Adrenal gland (tissue), 19 donors: ENCODE results near the gene CUL4A. TPM values are rescaled to one million over a fixed set of nuclear protein-coding genes. Genes with fewer than 3 reads are reported as not detected.

ENCODE experiments used
- DNase-seq, 7 donors: peaks; one replicate each; pipeline ENCODE4 v3.0.0-alpha.2; 2019 to 2020
- H3K27ac ChIP-seq, 5 donors: fragments of 200-600 bp; sonication (generic) in 4 of 5; 1 replicate in 3 of 5; 2 replicates in 2 of 5; pipeline versions ENCODE4 v1.5.1 to v1.8.0; 2016 to 2020; ENCODE audit warnings: mild to moderate bottlenecking in 1 of 5
- H3K27me3 ChIP-seq: fragments of 200-600 bp; 2 replicates; pipeline ENCODE4 v1.8.0; 2021
- H3K36me3 ChIP-seq, 2 donors: fragments of 200-600 bp; replicated peaks in 1 of 2; 1 replicate in 1 of 2; 2 replicates in 1 of 2; pipeline versions ENCODE4 v1.5.1 to v1.8.0; 2018 to 2022
- H3K4me1 ChIP-seq, 2 donors: fragments of 200-600 bp; replicated peaks in 1 of 2; 1 replicate in 1 of 2; 2 replicates in 1 of 2; pipeline versions ENCODE4 v1.5.1 to v1.8.0; 2018 to 2021
- H3K4me3 ChIP-seq, 4 donors: fragments of 200-600 bp; sonication (generic) in 3 of 4; one replicate each; pipeline ENCODE4 v1.5.1; 2016 to 2018
- H3K9me3 ChIP-seq, 3 donors: fragments of 200-600 bp; sonication (generic) in 1 of 3; replicated peaks in 1 of 3; 1 replicate in 2 of 3; 2 replicates in 1 of 3; pipeline versions ENCODE4 v1.5.1 to v1.8.0; 2016 to 2021
- CTCF ChIP-seq, 6 experiments: fragments of 450-650 bp in 4 of 6; fragments of 200-600 bp in 2 of 6; sonication (generic) in 1 of 6; IDR thresholded peaks; 1 replicate in 5 of 6; 2 replicates in 1 of 6; pipeline versions ENCODE4 v1.5.1 to v1.8.0; 2016 to 2021; ENCODE audit warnings: antibody characterized with exemption in 6 of 6, mild to moderate bottlenecking in 2 of 6, moderate library complexity in 1 of 6
- POLR2A ChIP-seq, 2 donors: fragments of 450-650 bp; IDR thresholded peaks; one replicate each; pipeline ENCODE4 v1.6.1; 2017; ENCODE audit warnings: antibody characterized with exemption in 2 of 2, mild to moderate bottlenecking in 2 of 2, moderate library complexity in 1 of 2
- WGBS, 4 donors: extraction: QIAGEN DNeasy Blood & Tissue Kit in 2 of 4; methylation state at CpG; one replicate each; pipeline versions ENCODE4 v1.1.5 to v1.1.7; 2013 to 2017; 5-methylcytosine and 5-hydroxymethylcytosine counted together
- intact Hi-C, 2 donors: fragments of 100-400 bp; cut with DNase I; formaldehyde crosslinking; loops; one replicate each; pipeline versions ENCODE4 v1.14.1 to v1.15.0; 2022 to 2023
- long read RNA-seq, 10 donors: library from polyadenylated mRNA in 3 of 10; unstranded in 2 of 10; stranded (forward) in 1 of 10; transcript quantifications; one replicate each; pipeline ENCODE4 v2.0.0 and lab custom pipeline, GENCODE V29; 2021 to 2026
- polyA plus RNA-seq, 3 donors: library from polyadenylated mRNA; stranded (reverse); fragments of 200-250 nt in 2 of 3; fragments of 350-450 nt in 1 of 3; fragmentation: Illumina TruSeq in 1 of 3; extraction: RNeasy Lipid Tissue Mini Kit (QIAGEN cat#74804) in 1 of 3; gene quantifications; one replicate each; pipeline ENCODE4 v1.2.3, GENCODE V29; 2013 to 2014
- total RNA-seq, 9 donors: library from RNA; depleted of rRNA in 4 of 9; stranded (reverse); fragments of >200 nt in 4 of 9; fragments of 120-200 nt in 1 of 9; fragmentation: NEBNext Ultra II Directional in 1 of 9; extraction: Animal tissue kit (Norgen Biotek cat#: 25700) in 1 of 9; gene quantifications; one replicate each; pipeline versions ENCODE4 v1.1.0 to v1.2.4, GENCODE V29; 2013 to 2023
- donor health status: healthy with polysubstance abuse.
- donor health status: Bipolar disorder and iron deficiency.
- donor health status: DM: yes; HTN: yes; CAD: no.
- donor health status: DM: no; HTN: no; CAD: no.
- donor health status: DM: no; HTN: no; CAD: no.
- donor health status: DM: yes; HTN: yes; CAD: no.

CUL4A gene
- 10 to 100 TPM; 53.5 to 90.4 (median 61.6) TPM for total RNA-seq
- 10 to 100 TPM; 27.6 to 62.8 (median 40.3) TPM for polyA plus RNA-seq
- long read RNA-seq, donor 1, transcript CUL4A-202 (20 exons, 2,364 nt) = major isoform, 6 of 12 reads
- long read RNA-seq, donor 1, transcript CUL4A-209 (6 exons, 1,111 nt) = major isoform, 6 of 12 reads
- long read RNA-seq, donor 1, partial matches to known transcripts = 0 of 12 reads
- long read RNA-seq, donor 1, other reads (novel, unspliced or antisense) = 0 of 12 reads
- long read RNA-seq, donor 2, partial matches to known transcripts = 5 of 8 reads
- long read RNA-seq, donor 2, other reads (novel, unspliced or antisense) = 0 of 8 reads
- long read RNA-seq, donor 3, transcript CUL4A-202 (20 exons, 2,364 nt) = major isoform, 7 of 8 reads
- long read RNA-seq, donor 3, partial matches to known transcripts = 0 of 8 reads
- long read RNA-seq, donor 3, other reads (novel, unspliced or antisense) = 0 of 8 reads
- long read RNA-seq, donor 4, transcript CUL4A-202 (20 exons, 2,364 nt) = major isoform, 14 of 22 reads
- long read RNA-seq, donor 4, partial matches to known transcripts = 2 of 22 reads
- long read RNA-seq, donor 4, other reads (novel, unspliced or antisense) = 4 of 22 reads
- long read RNA-seq, donor 5, full-length matches to known transcripts = 142 of 174 reads
- long read RNA-seq, donor 5, partial matches to known transcripts = 18 of 174 reads
- long read RNA-seq, donor 5, other reads (novel, unspliced or antisense) = 14 of 174 reads
- long read RNA-seq, donor 6, partial matches to known transcripts = 4 of 10 reads
- long read RNA-seq, donor 6, other reads (novel, unspliced or antisense) = 2 of 10 reads
- long read RNA-seq, donor 7 = 0 reads
- long read RNA-seq, donor 8, full-length matches to known transcripts = 18 of 50 reads
- long read RNA-seq, donor 8, partial matches to known transcripts = 13 of 50 reads
- long read RNA-seq, donor 8, other reads (novel, unspliced or antisense) = 19 of 50 reads
- long read RNA-seq, donor 9, transcript CUL4A-202 (20 exons, 2,364 nt) = major isoform, 5 of 8 reads
- long read RNA-seq, donor 9, partial matches to known transcripts = 0 of 8 reads
- long read RNA-seq, donor 9, other reads (novel, unspliced or antisense) = 0 of 8 reads
- long read RNA-seq, donor 10, transcript CUL4A-202 (20 exons, 2,364 nt) = major isoform, 7 of 7 reads
- long read RNA-seq, donor 10, partial matches to known transcripts = 0 of 7 reads
- long read RNA-seq, donor 10, other reads (novel, unspliced or antisense) = 0 of 7 reads

- Histone ChIP-seq H3K27ac (peak within 1 kb of the TSS; percentile 89 to 99 (median 98)), H3K4me3 (peak within 1 kb of the TSS; percentile 87 to 95 (median 88)), H3K4me1 (peaks cover 9 to 44% of the 10 kb centered on the region in 2 donors), H3K36me3 (peaks cover 0 to 10% of the 10 kb centered on the region in 2 donors), H3K9me3 (no peaks in the 10 kb centered on the region), H3K27me3 (no peaks in the 10 kb centered on the region)
- peak in 1 of 2 donors; percentile 10 for TF ChIP-seq POLR2A (IDR thresholded peaks at IDR 0.05)
- TF ChIP-seq CTCF (IDR thresholded peaks at IDR 0.05) = no peak
- DNase-seq = peak; percentile 77 to 87 (median 83)
- intact Hi-C loops = no loop called here
- WGBS, 4 donors = 0 to 1% (median 0%) methylated on average over 2 to 66 of the region's 66 CpGs; no CpG with 5 or more reads in 1 of the 4 donors
Observed at GRCh38 chr13:113209336-113209758, at the start of gene CUL4A. CUL4A (plus strand) TSS chr13:113209613; CDS start chr13:113209628, 15 bp downstream.

- H3K9me3 ChIP-seq = no peaks in the 10 kb centered on the region
- H3K36me3 ChIP-seq = no peaks in the 10 kb centered on the region
- H3K27me3 ChIP-seq = no peaks in the 10 kb centered on the region
- H3K4me1 ChIP-seq = peaks cover 0 to under 1% of the 10 kb centered on the region in 2 donors
- peak in 1 of 7 donors; percentile 37 for DNase-seq
- intact Hi-C loops = no loop called here
- H3K4me3 ChIP-seq = no peak overlapping the region
- 83 to 92% (median 87%) methylated on average over 17 to 20 of the region's 20 CpGs for WGBS, 4 donors
- no peak for TF ChIP-seq CTCF (IDR thresholded peaks at IDR 0.05)
- no peak for TF ChIP-seq POLR2A (IDR thresholded peaks at IDR 0.05)
- H3K27ac ChIP-seq = no peak overlapping the region
Observed at GRCh38 chr13:113159701-113160100, 49.7 kb upstream of the CUL4A start.

- Histone ChIP-seq H3K4me1 (no peaks in the 10 kb centered on the region), H3K9me3 (no peaks in the 10 kb centered on the region), H3K27me3 (no peaks in the 10 kb centered on the region), H3K36me3 (no peaks in the 10 kb centered on the region), H3K27ac (no peak overlapping the region), H3K4me3 (no peak overlapping the region)
- TF ChIP-seq POLR2A (IDR thresholded peaks at IDR 0.05) (no peak), CTCF (IDR thresholded peaks at IDR 0.05) (no peak)
- WGBS, 4 donors = 67 to 78% (median 76%) methylated on average over 8 to 12 of the region's 12 CpGs
- DNase-seq = no peak
- intact Hi-C loops = no loop called here
Observed at GRCh38 chr13:113160983-113161382, 48.4 kb upstream of the CUL4A start.
